Prostate gland (tissue), 2 donors: ENCODE measurements around the gene ANKRD11. TPM values are rescaled to one million over a fixed set of nuclear protein-coding genes. Genes with fewer than 3 reads are reported as not detected.

ENCODE experiments used
- DNase-seq: peaks from one replicate; pipeline ENCODE4 v3.0.0-alpha.2; 2019; ENCODE audit warnings: low spot score
- H3K27ac ChIP-seq, 2 donors: fragments of 200-600 bp; sonication (generic); 2 replicates each; pipeline ENCODE4 v1.5.1; 2017 to 2019
- H3K27me3 ChIP-seq: fragments of 200-600 bp; sonication (generic); replicated peaks from 2 replicates; pipeline ENCODE4 v1.5.1; 2019; ENCODE audit not compliant: insufficient read depth
- H3K36me3 ChIP-seq, 2 donors: fragments of 200-600 bp; sonication (generic); 1 replicate in 1 of 2; 2 replicates in 1 of 2; pipeline versions ENCODE4 v1.5.1 to v1.8.1; 2017 to 2019
- H3K4me1 ChIP-seq: fragments of 200-600 bp; sonication (generic); replicated peaks from 2 replicates; pipeline ENCODE4 v1.5.1; 2019
- H3K4me3 ChIP-seq, 2 donors: fragments of 200-600 bp; sonication (generic); 2 replicates each; pipeline ENCODE4 v1.5.1; 2017 to 2019
- H3K9me3 ChIP-seq: fragments of 200-600 bp; sonication (generic); 2 replicates; pipeline ENCODE4 v1.5.1; 2017
- POLR2A ChIP-seq: fragments of 450-650 bp; IDR thresholded peaks from one replicate; pipeline ENCODE4 v1.6.1; 2016; ENCODE audit warnings: antibody characterized with exemption, mild to moderate bottlenecking
- POLR2AphosphoS5 ChIP-seq: sonication (generic); formaldehyde crosslinking; IDR thresholded peaks from one replicate; pipeline ENCODE4 v1.6.1; 2017; ENCODE audit warnings: antibody characterized with exemption
- WGBS: methylation state at CpG from one replicate; pipeline ENCODE4 v1.1.5; 2018; 5-methylcytosine and 5-hydroxymethylcytosine counted together
- intact Hi-C: fragments of 100-400 bp; cut with DNase I; formaldehyde crosslinking; loops from one replicate; pipeline ENCODE4 v1.14.2; 2022
- total RNA-seq, 2 donors: library from RNA; depleted of rRNA; stranded (reverse); fragments of >200 nt; gene quantifications; one replicate each; pipeline ENCODE4 v1.1.0, GENCODE V29; 2016
- TF ChIP-seq, protein P1 (sequence below), 4 experiments: fragments of 200-600 bp in 2 of 4; fragments of 450-650 bp in 2 of 4; sonication (generic) in 2 of 4; IDR thresholded peaks; 1 replicate in 3 of 4; 2 replicates in 1 of 4; pipeline ENCODE4 v1.5.1; 2016 to 2019; ENCODE audit warnings: antibody characterized with exemption in 4 of 4, mild to moderate bottlenecking in 2 of 4, moderate library complexity in 2 of 4

Gene ANKRD11
- total RNA-seq, 2 donors from 2014 or later: 66.2 to 143 TPM

GRCh38 chr16:89366561-89367537 lies 123.5 kb downstream of the ANKRD11 start:
- 87% methylated on average over 34 of the region's 37 CpGs for WGBS
- H3K27ac ChIP-seq: no peak overlapping the region
- H3K4me1 ChIP-seq: peaks cover 10% of the 10 kb centered on the region

DNA sequence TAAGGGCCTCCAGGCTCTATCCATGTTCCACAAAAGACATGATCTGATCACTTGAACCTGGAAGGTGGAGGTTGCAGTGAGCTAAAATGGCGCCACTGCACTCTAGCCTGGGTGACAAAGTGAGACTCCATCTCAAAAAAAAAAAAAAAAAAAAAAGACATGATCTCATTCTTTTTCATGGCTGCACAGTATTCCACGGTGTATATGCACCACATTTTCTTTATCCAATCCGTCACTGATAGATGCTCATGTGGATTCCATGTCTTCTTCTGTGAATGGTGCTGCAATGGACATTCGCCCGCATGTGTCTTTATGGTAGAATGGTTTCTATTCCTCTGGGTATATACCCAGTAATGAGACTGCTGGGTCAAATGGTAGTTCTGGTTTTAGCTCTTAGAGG lies 124.4 kb downstream of the ANKRD11 start:
- Histone ChIP-seq H3K9me3 (no peaks in the 10 kb centered on the region), H3K27me3 (no peaks in the 10 kb centered on the region), H3K27ac (no peak overlapping the region), H3K4me3 (no peak overlapping the region), H3K36me3 (no peaks in the 10 kb centered on the region), H3K4me1 (peaks cover 17% of the 10 kb centered on the region)
- TF ChIP-seq POLR2AphosphoS5 (no peak), POLR2A (no peak)
- TF ChIP-seq, protein P1, sequence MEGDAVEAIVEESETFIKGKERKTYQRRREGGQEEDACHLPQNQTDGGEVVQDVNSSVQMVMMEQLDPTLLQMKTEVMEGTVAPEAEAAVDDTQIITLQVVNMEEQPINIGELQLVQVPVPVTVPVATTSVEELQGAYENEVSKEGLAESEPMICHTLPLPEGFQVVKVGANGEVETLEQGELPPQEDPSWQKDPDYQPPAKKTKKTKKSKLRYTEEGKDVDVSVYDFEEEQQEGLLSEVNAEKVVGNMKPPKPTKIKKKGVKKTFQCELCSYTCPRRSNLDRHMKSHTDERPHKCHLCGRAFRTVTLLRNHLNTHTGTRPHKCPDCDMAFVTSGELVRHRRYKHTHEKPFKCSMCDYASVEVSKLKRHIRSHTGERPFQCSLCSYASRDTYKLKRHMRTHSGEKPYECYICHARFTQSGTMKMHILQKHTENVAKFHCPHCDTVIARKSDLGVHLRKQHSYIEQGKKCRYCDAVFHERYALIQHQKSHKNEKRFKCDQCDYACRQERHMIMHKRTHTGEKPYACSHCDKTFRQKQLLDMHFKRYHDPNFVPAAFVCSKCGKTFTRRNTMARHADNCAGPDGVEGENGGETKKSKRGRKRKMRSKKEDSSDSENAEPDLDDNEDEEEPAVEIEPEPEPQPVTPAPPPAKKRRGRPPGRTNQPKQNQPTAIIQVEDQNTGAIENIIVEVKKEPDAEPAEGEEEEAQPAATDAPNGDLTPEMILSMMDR (IDR thresholded peaks at IDR 0.05): no peak
- DNase-seq: no peak
- intact Hi-C loops: no loop called here
- WGBS: 98% methylated on average over 5 of the region's 5 CpGs

More at GRCh38 chr16:89366561-89367537, 123.5 kb downstream of the ANKRD11 start:
- DNase-seq: no peak
- intact Hi-C loops: no loop called here
- Histone ChIP-seq H3K9me3 (no peaks in the 10 kb centered on the region), H3K4me3 (no peak overlapping the region), H3K27me3 (no peaks in the 10 kb centered on the region), H3K36me3 (no peaks in the 10 kb centered on the region)
- TF ChIP-seq POLR2A: no peak
- TF ChIP-seq, protein P1 (IDR thresholded peaks at IDR 0.05): no peak
- TF ChIP-seq POLR2AphosphoS5: no peak

DNA sequence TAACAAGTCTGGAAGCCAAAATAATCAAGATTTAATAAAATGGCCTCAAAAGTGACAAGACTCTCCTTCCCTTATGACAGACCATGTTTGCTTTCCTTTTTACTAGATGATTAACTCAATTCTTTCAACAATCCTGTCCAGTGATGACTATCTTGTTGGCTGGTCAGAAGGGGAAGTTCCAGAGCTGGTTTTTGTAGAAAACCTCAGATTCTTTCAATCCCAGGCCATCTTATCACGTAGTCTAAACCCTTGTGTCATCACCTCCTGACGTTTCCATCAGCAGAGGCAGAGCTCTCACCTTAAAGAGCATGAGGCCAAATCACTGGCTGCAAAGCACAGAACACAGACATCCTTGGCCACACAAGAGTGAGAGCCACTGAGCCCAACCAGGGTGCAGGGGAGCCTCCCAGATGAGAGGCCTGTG lies 125.3 kb downstream of the ANKRD11 start:
- 16% methylated on average over 2 of the region's 2 CpGs for WGBS
- no peak for TF ChIP-seq POLR2A
- TF ChIP-seq, protein P1 (IDR thresholded peaks at IDR 0.05): no peak
- no peak for TF ChIP-seq POLR2AphosphoS5
- no peak for DNase-seq
- H3K4me1 ChIP-seq: peaks cover 20% of the 10 kb centered on the region
- no peaks in the 10 kb centered on the region for H3K27me3 ChIP-seq
- H3K36me3 ChIP-seq: no peaks in the 10 kb centered on the region
- intact Hi-C loops: no loop called here
- H3K9me3 ChIP-seq: no peaks in the 10 kb centered on the region
- H3K27ac ChIP-seq: peak overlapping the region in 1 of 2 donors; percentile 58
- H3K4me3 ChIP-seq: no peak overlapping the region

DNA sequence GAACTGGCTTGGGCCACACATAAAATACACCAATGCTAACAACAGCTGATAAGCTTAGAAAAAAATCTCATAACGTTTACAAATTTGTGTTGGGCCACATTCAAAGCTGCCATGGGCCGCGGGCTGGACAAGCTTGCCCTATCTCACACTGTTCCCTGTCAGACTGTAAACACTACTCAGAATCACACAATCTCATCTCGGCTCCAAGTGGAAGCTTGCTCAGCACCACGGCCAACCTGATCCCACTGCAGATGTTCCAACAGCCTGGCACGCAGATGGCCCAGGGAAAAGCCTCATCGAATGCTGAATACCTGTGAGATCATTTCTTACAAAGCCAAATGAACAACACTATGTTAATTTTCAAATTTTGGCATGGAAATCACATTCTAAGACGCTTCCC lies 125.8 kb downstream of the ANKRD11 start:
- Histone ChIP-seq H3K4me1 (peaks cover 21% of the 10 kb centered on the region), H3K9me3 (no peaks in the 10 kb centered on the region), H3K27ac (peak overlapping the region; percentile 45 to 58), H3K27me3 (no peaks in the 10 kb centered on the region), H3K36me3 (no peaks in the 10 kb centered on the region), H3K4me3 (no peak overlapping the region)
- peak; percentile 65 for DNase-seq
- WGBS: 13% methylated on average over 8 of the region's 8 CpGs
- peak; percentile 76 for TF ChIP-seq POLR2AphosphoS5
- TF ChIP-seq, protein P1 (IDR thresholded peaks at IDR 0.05): no peak
- intact Hi-C loops: no loop called here
